K562 (cell line): ENCODE data around the gene ZSWIM3. TPM values are rescaled to one million over a fixed set of nuclear protein-coding genes. Genes with fewer than 3 reads are reported as not detected.

ENCODE experiments used
- CBFA2T3 ChIP-seq: fragments of 450-650 bp; IDR thresholded peaks from 2 replicates; pipeline ENCODE4 v1.6.1; 2017
- CBX2 ChIP-seq: fragments of 200-600 bp; sonication (generic); IDR thresholded peaks from one replicate; pipeline ENCODE4 v1.6.1; 2012; ENCODE audit warnings: mild to moderate bottlenecking, low read length, inconsistent platforms; ENCODE audit not compliant: insufficient read depth, poor library complexity, severe bottlenecking
- GTF2F1 ChIP-seq: IDR thresholded peaks from 2 replicates; pipeline ENCODE4 v1.6.1; 2011; ENCODE audit warnings: low read depth, low read length, improper control_type of control experiment
- HLTF ChIP-seq: fragments of 450-650 bp; IDR thresholded peaks from 2 replicates; pipeline ENCODE4 v1.6.1; 2016
- KAT2B ChIP-seq: IDR thresholded peaks from one replicate; pipeline ENCODE4 v1.6.1; 2012; ENCODE audit warnings: low read depth, mild to moderate bottlenecking, control low read depth, inconsistent platforms, low read length, moderate library complexity
- KAT7 ChIP-seq: sonication (generic); formaldehyde crosslinking; IDR thresholded peaks from 2 replicates; pipeline ENCODE4 v1.8.0; 2022; ENCODE audit warnings: missing genetic modification reagents, mild to moderate bottlenecking, borderline replicate concordance
- MITF ChIP-seq: IDR thresholded peaks from 2 replicates; pipeline ENCODE4 v1.6.1; 2014; ENCODE audit warnings: antibody characterized with exemption
- NKRF ChIP-seq: fragments of 450-650 bp; IDR thresholded peaks from 2 replicates; pipeline ENCODE4 v1.6.1; 2016; ENCODE audit warnings: borderline replicate concordance
- PREB ChIP-seq: sonication (generic); formaldehyde crosslinking; IDR thresholded peaks from 2 replicates; pipeline ENCODE4 v1.8.1; 2023; ENCODE audit warnings: mild to moderate bottlenecking, missing genetic modification reagents
- PTBP1 ChIP-seq: fragments of 200-400 bp; formaldehyde crosslinking; IDR thresholded peaks from 2 replicates; pipeline ENCODE4 v1.6.1; 2017; ENCODE audit warnings: low read depth, low read length
- SNAPC5 ChIP-seq: fragments of 250-450 bp; sonication (Bioruptor Pico); IDR thresholded peaks from 2 replicates; pipeline ENCODE4 v1.8.0; 2021; ENCODE audit warnings: moderate library complexity, mild to moderate bottlenecking, inconsistent platforms
- TRIM28 ChIP-seq: fragments of 450-650 bp; IDR thresholded peaks from 2 replicates; pipeline ENCODE4 v1.6.1; 2017
- ZBTB43 ChIP-seq: sonication (generic); formaldehyde crosslinking; IDR thresholded peaks from 2 replicates; pipeline ENCODE4 v1.8.0; 2023; ENCODE audit warnings: mild to moderate bottlenecking, missing genetic modification reagents
- ZBTB8A ChIP-seq: fragments of 450-650 bp; IDR thresholded peaks from 2 replicates; pipeline ENCODE4 v1.6.1; 2018; ENCODE audit warnings: mild to moderate bottlenecking, moderate library complexity; ENCODE audit not compliant: partially characterized antibody
- ZNF124 ChIP-seq: sonication (generic); formaldehyde crosslinking; IDR thresholded peaks from 2 replicates; pipeline ENCODE4 v1.8.1; 2022; ENCODE audit warnings: missing genetic modification reagents
- ZNF263 ChIP-seq: sonication (generic); formaldehyde crosslinking; IDR thresholded peaks from 2 replicates; pipeline ENCODE4 v1.8.0; 2022; ENCODE audit warnings: mild to moderate bottlenecking, missing genetic modification reagents, borderline replicate concordance
- ZNF518B ChIP-seq: fragments of 250-450 bp; sonication (Bioruptor Pico); IDR thresholded peaks from 2 replicates; pipeline ENCODE4 v1.5.0; 2021; ENCODE audit warnings: mild to moderate bottlenecking, moderate library complexity
- ZNF79 ChIP-seq: fragments of 250-450 bp; sonication (Bioruptor Pico); IDR thresholded peaks from 2 replicates; pipeline ENCODE4 v1.4.0; 2020; ENCODE audit warnings: low read depth, mild to moderate bottlenecking, moderate library complexity
- polyA plus RNA-seq, 8 experiments: library from polyadenylated mRNA; depleted of rRNA in 4 of 8; stranded (reverse) in 5 of 8; unstranded in 3 of 8; fragments of >200 nt; fragmentation: Nextera tagmentation in 2 of 8; fragmentation: Illumina TruSeq in 1 of 8; extraction: Ambion mirVana in 2 of 8; extraction: Trizol in 1 of 8; gene quantifications; 2 replicates each; pipeline versions ENCODE4 v1.2.1 to v1.2.3, GENCODE V29; 2011 to 2014; ENCODE audit warnings: inconsistent platforms in 1 of 8, missing spikeins in 1 of 8
- total RNA-seq, 7 experiments: library from RNA; depleted of rRNA in 6 of 7; stranded (reverse); fragments of >200 nt in 6 of 7; fragmentation: Illumina TruSeq in 2 of 7; extraction: Trizol in 2 of 7; gene quantifications; 2 replicates each; pipeline versions ENCODE4 v1.2.1 to v1.2.3, GENCODE V29; 2011 to 2021; ENCODE audit warnings: low replicate concordance in 1 of 7

The ZSWIM3 gene
- total and polyA plus RNA-seq, 9 of the 15 experiments (the other 6 are each of a cell fraction or from before 2014, with no cell fraction given): 1.7 to 4.3 (median 2.9) TPM

- TF ChIP-seq ZNF518B: no peak
- no peak for TF ChIP-seq PTBP1
- no peak for TF ChIP-seq SNAPC5 (CRISPR knock-in tag)
- TF ChIP-seq ZNF79 (CRISPR knock-in tag): no peak
- TF ChIP-seq ZNF263 (CRISPR knock-in tag): no peak
- no peak for TF ChIP-seq MITF
- no peak for TF ChIP-seq ZBTB8A
- TF ChIP-seq ZNF124 (CRISPR knock-in tag): no peak
- no peak for TF ChIP-seq CBX2
- TF ChIP-seq PREB: no peak
- TF ChIP-seq NKRF: no peak
- TF ChIP-seq GTF2F1: no peak
- 0 out of 2 replicates have a peak, but pooled peaks have one; percentile 21 for TF ChIP-seq HLTF
- TF ChIP-seq CBFA2T3: no peak
- TF ChIP-seq TRIM28: no peak
- TF ChIP-seq ZBTB43 (CRISPR knock-in tag): no peak
- no peak for TF ChIP-seq KAT2B
- peak; percentile 43; the same call in 1 of the 2 replicates for TF ChIP-seq KAT7 (CRISPR knock-in tag)
Measured at GRCh38 chr20:45909817-45910669, 52.6 kb downstream of the ZSWIM3 start (continued).
